Ovary (tissue), 9 donors: Measurements from ENCODE around the gene CCDC136. TPM values are rescaled to one million over a fixed set of nuclear protein-coding genes. Genes with fewer than 3 reads are reported as not detected.

ENCODE experiments used
- DNase-seq, 5 donors: peaks; one replicate each; pipeline ENCODE4 v3.0.0-alpha.2; 2019 to 2020
- H3K27ac ChIP-seq, 2 donors: fragments of 200-600 bp; one replicate each; pipeline versions ENCODE4 v1.5.1 to v1.8.0; 2019 to 2022
- H3K27me3 ChIP-seq: fragments of 200-600 bp; one replicate; pipeline ENCODE4 v1.8.0; 2022
- H3K36me3 ChIP-seq: fragments of 200-600 bp; sonication (generic); one replicate; pipeline ENCODE4 v1.5.1; 2019
- H3K4me1 ChIP-seq: one replicate; pipeline ENCODE4 v1.8.1; 2013; ENCODE audit warnings: mild to moderate bottlenecking, moderate library complexity; ENCODE audit not compliant: insufficient read depth
- H3K4me3 ChIP-seq: fragments of 200-600 bp; sonication (generic); one replicate; pipeline ENCODE4 v1.5.1; 2017
- H3K9me3 ChIP-seq, 2 donors: fragments of 200-600 bp in 1 of 2; sonication (generic) in 1 of 2; one replicate each; pipeline versions ENCODE4 v1.5.1 to v1.8.1; 2013 to 2019; ENCODE audit warnings: mild to moderate bottlenecking in 1 of 2, moderate library complexity in 1 of 2
- EP300 ChIP-seq: sonication (generic); formaldehyde crosslinking; IDR thresholded peaks from one replicate; pipeline ENCODE4 v1.6.1; 2017; ENCODE audit warnings: antibody characterized with exemption
- POLR2A ChIP-seq: fragments of 450-650 bp; IDR thresholded peaks from one replicate; pipeline ENCODE4 v1.6.1; 2017; ENCODE audit warnings: antibody characterized with exemption, mild to moderate bottlenecking, moderate library complexity
- WGBS, 3 donors: extraction: QIAGEN DNeasy Blood & Tissue Kit in 1 of 3; methylation state at CpG; one replicate each; pipeline versions ENCODE4 v1.1.5 to v1.1.7; 2013 to 2017; 5-methylcytosine and 5-hydroxymethylcytosine counted together
- intact Hi-C, 4 donors: fragments of 100-400 bp; cut with DNase I; formaldehyde crosslinking; loops; one replicate each; pipeline versions ENCODE4 v1.11.0 to v1.15.1; 2022 to 2023
- polyA plus RNA-seq, 2 donors: library from polyadenylated mRNA; stranded (reverse); fragments of 200-250 nt in 1 of 2; fragments of 350-450 nt in 1 of 2; fragmentation: Illumina TruSeq in 1 of 2; extraction: RNeasy Lipid Tissue Mini Kit (QIAGEN cat#74804) in 1 of 2; gene quantifications; one replicate each; pipeline ENCODE4 v1.2.3, GENCODE V29; 2013 to 2014
- total RNA-seq, 7 donors: library from RNA; depleted of rRNA in 2 of 7; stranded (reverse); fragments of >200 nt in 2 of 7; fragmentation: NEBNext Ultra II Directional in 3 of 7; extraction: Animal tissue kit (Norgen Biotek cat#: 25700) in 3 of 7; gene quantifications; one replicate each; pipeline versions ENCODE4 v1.1.0 to v1.2.4, GENCODE V29; 2016 to 2023
- TF ChIP-seq, protein P1 (sequence below), 3 donors: fragments of 450-650 bp in 2 of 3; fragments of 200-600 bp in 1 of 3; IDR thresholded peaks; one replicate each; pipeline versions ENCODE4 v1.5.1 to v1.8.0; 2016 to 2022; ENCODE audit warnings: antibody characterized with exemption in 3 of 3, mild to moderate bottlenecking in 1 of 3
- donor health status: DM: no; HTN: no; CAD: no; lungs with moderate emphysema.
- donor health status: DM: no; HTN: no; CAD: no.
- donor health status: Bipolar disorder and iron deficiency.
- donor health status: DM: yes; HTN: yes; CAD: no.
- donor health status: DM: no; HTN: no; CAD: no.
- donor health status: DM: yes; HTN: yes; CAD: no.

The CCDC136 gene
- total and polyA plus RNA-seq, 9 donors: 2.4 to 14.0 (median 5.8) TPM

DNA sequence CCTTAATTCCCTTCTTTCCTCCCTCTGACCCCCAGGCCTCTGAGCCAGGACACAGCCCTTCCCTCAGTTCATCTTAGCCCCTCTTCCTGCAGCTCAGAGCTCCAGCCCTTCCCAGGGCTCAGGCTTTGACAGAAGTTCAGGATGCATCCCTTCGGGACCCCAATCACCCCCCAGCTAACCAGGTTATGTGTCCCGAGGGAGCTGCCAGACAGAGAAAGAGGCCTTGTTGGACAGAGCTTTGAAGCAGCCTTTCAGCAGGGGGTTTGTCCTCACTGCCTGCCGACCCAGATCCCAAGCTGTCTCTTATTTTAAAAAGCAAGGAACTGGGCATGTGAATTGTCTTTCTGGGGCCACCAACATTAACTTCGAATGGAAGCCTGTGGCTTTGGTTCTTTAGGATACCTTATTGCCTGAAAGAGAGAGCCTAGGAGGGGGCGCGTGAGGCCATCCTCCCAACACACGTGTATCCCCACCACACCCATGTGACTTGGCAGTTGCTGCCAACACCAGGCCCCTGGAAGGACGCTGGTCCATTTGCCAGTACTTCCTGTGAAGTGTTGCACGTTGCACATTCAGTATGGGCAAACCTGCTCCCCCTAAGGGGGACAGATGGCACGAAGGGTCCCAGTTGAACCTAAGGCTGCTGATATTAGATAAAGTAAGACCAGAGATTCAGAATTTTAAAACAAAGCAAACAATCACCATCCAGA lies 858 bp downstream of the CCDC136 start:
- no peak overlapping the region for H3K4me3 ChIP-seq
- intact Hi-C loops: no loop called here
- no peak overlapping the region for H3K27ac ChIP-seq
- no peak for TF ChIP-seq EP300
- TF ChIP-seq POLR2A: no peak
- TF ChIP-seq, protein P1, sequence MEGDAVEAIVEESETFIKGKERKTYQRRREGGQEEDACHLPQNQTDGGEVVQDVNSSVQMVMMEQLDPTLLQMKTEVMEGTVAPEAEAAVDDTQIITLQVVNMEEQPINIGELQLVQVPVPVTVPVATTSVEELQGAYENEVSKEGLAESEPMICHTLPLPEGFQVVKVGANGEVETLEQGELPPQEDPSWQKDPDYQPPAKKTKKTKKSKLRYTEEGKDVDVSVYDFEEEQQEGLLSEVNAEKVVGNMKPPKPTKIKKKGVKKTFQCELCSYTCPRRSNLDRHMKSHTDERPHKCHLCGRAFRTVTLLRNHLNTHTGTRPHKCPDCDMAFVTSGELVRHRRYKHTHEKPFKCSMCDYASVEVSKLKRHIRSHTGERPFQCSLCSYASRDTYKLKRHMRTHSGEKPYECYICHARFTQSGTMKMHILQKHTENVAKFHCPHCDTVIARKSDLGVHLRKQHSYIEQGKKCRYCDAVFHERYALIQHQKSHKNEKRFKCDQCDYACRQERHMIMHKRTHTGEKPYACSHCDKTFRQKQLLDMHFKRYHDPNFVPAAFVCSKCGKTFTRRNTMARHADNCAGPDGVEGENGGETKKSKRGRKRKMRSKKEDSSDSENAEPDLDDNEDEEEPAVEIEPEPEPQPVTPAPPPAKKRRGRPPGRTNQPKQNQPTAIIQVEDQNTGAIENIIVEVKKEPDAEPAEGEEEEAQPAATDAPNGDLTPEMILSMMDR (IDR thresholded peaks at IDR 0.05): no peak
- no peaks in the 10 kb centered on the region for H3K36me3 ChIP-seq
- 60 to 67% (median 62%) methylated on average over 10 of the region's 10 CpGs for WGBS, 3 donors
- H3K27me3 ChIP-seq: no peaks in the 10 kb centered on the region
- no peaks in the 10 kb centered on the region for H3K9me3 ChIP-seq
- no peak for DNase-seq
- peaks cover 4% of the 10 kb centered on the region for H3K4me1 ChIP-seq

DNA sequence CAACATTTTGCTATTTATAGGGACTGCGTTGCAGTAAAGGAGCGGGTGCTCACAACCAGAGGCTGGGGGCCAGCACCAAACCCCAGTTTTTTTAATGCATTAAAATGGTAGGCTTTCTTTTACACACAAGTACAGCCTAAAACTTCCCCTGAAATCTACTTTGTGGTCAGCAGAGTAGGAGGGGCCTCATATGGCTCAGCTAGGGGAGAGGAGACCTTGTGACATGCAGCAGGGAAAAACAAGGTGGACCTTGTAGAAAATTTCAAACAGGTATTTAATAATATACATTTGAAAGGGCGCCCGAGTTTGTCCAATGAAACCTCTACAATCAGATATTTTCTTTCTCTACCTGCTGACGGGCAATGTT lies 1.4 kb downstream of the CCDC136 start:
- WGBS, 3 donors: 94 to 97% (median 96%) methylated on average over 5 of the region's 5 CpGs
- no peaks in the 10 kb centered on the region for H3K36me3 ChIP-seq
- no peaks in the 10 kb centered on the region for H3K27me3 ChIP-seq
- intact Hi-C loops: no loop called here
- H3K27ac ChIP-seq: no peak overlapping the region
- no peaks in the 10 kb centered on the region for H3K9me3 ChIP-seq
- TF ChIP-seq EP300: no peak
- TF ChIP-seq POLR2A: no peak
- TF ChIP-seq, protein P1 (IDR thresholded peaks at IDR 0.05): no peak
- DNase-seq: no peak
- H3K4me3 ChIP-seq: no peak overlapping the region
- H3K4me1 ChIP-seq: peaks cover 4% of the 10 kb centered on the region

DNA sequence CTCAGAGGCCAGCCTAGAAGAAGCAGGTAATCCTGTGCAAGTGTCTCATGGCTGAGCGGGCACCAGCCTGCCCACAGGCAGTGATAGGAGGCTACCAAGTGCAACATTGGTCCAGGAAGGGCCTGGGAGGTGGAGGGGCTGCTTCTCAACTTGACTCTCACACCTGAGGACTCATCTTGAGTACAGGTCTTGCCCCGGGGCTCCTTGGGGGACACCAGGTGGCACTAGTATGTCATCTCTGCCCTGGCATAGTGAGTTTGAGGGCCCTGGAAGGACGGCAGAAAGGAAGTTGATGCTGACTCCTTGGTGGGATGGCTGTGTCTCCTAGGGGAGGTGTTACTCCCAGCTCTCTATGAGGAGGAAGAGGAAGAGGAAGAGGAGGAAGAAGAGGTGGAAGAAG lies 2.3 kb downstream of the CCDC136 start:
- Histone ChIP-seq H3K36me3 (no peaks in the 10 kb centered on the region), H3K4me1 (peaks cover 4% of the 10 kb centered on the region), H3K27me3 (no peaks in the 10 kb centered on the region), H3K4me3 (no peak overlapping the region), H3K27ac (no peak overlapping the region), H3K9me3 (no peaks in the 10 kb centered on the region)
- DNase-seq: no peak
- TF ChIP-seq POLR2A (no peak), EP300 (no peak)
- TF ChIP-seq, protein P1 (IDR thresholded peaks at IDR 0.05): no peak
- intact Hi-C loops: no loop called here
- 75 to 84% (median 80%) methylated on average over 3 of the region's 3 CpGs for WGBS, 3 donors

DNA sequence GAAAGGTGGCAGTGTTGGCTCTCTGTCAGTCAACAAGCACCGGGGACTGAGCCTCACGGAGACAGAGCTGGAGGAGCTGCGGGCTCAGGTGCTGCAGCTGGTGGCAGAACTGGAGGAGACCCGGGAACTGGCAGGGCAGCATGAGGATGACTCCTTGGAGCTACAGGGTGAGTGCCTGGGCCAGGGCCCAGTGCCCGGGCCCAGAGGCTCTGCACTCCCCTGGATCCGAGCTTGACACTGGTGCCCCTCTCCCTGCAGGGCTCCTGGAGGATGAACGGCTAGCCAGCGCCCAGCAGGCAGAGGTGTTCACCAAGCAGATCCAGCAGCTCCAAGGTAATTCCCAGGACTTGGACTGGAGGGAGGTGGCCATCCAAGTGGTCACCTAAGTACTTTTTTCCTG lies 2.7 kb downstream of the CCDC136 start:
- H3K27me3 ChIP-seq: no peaks in the 10 kb centered on the region
- intact Hi-C loops: no loop called here
- no peaks in the 10 kb centered on the region for H3K9me3 ChIP-seq
- 94 to 95% (median 94%) methylated on average over 8 of the region's 8 CpGs for WGBS, 3 donors
- no peak overlapping the region for H3K4me3 ChIP-seq
- TF ChIP-seq, protein P1 (IDR thresholded peaks at IDR 0.05): no peak
- TF ChIP-seq POLR2A (no peak), EP300 (no peak)
- H3K4me1 ChIP-seq: peaks cover 4% of the 10 kb centered on the region
- no peaks in the 10 kb centered on the region for H3K36me3 ChIP-seq
- no peak for DNase-seq
- H3K27ac ChIP-seq: no peak overlapping the region
